HL-60 (cell line): ENCODE data around the gene AP2B1.

ENCODE experiments used
- CTCF ChIP-seq: IDR thresholded peaks from one replicate; pipeline ENCODE4 v1.5.1; 2011; ENCODE audit warnings: low read length, control low read depth, inconsistent platforms; ENCODE audit not compliant: insufficient read depth
- GABPA ChIP-seq: IDR thresholded peaks from 2 replicates; pipeline ENCODE4 v1.6.1; 2012; ENCODE audit warnings: low read depth
- POLR2AphosphoS5 ChIP-seq: IDR thresholded peaks from 2 replicates; pipeline ENCODE4 v1.6.1; 2012; ENCODE audit warnings: low read depth
- REST ChIP-seq: IDR thresholded peaks from 2 replicates; pipeline ENCODE4 v1.6.1; 2012; ENCODE audit warnings: low read depth; ENCODE audit not compliant: insufficient replicate concordance
- SPI1 ChIP-seq: IDR thresholded peaks from 2 replicates; pipeline ENCODE4 v1.6.1; 2012; ENCODE audit warnings: low read depth, mild to moderate bottlenecking, borderline replicate concordance

DNA sequence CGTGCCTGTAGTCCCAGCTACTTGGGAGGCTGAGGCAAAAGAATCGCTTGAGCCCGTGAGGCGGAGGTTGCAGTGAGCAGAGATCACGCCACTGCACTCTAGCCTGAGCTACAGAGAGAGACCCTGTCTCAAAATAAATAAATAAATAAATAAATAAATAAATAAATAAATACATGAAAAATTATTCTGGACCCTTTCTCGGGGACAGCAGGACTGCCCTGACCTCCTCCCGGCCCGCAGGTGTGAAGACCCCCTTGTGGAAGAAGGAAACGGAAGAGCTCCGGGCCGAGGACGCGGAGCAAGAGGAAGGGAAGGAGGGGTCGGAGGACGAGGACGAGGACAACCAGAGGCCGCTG lies 176.6 kb downstream of the AP2B1 start:
- no peak; the same call in 1 of the 2 replicates for TF ChIP-seq GABPA
- TF ChIP-seq REST: no peak
- no peak for TF ChIP-seq CTCF
- no peak for TF ChIP-seq POLR2AphosphoS5
- no peak for TF ChIP-seq SPI1
